HG02852 (cell line): Measurements from ENCODE around the gene HNF1B.

Experiments used
- ATAC-seq: cut with Tn5 transposase; IDR thresholded peaks from one replicate; pipeline ENCODE4 v1.9.1; 2021; ENCODE audit warnings: mild to moderate bottlenecking, moderate library complexity; ENCODE audit not compliant: unreplicated experiment

The HNF1B gene

DNA sequence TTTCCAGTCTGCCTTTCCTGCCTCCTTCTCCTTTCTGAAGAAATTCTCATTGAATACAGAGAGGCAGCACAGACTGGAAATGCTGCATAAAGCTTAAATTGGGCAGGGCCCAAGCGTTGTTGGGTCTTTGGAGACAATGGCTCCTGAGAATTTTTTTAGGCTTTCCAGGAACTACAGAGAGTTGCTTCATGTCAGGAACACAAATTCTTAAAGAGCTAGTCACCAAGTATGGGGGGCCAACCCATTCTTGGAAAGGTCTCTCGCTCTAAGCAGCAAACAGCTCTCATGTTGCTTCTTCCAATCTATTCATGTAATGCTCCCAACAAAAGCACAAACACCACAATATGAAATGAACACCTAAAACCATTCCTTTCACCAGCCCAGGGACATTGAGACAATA is 6.9 kb downstream of the HNF1B start:
- ATAC-seq = no peak

DNA sequence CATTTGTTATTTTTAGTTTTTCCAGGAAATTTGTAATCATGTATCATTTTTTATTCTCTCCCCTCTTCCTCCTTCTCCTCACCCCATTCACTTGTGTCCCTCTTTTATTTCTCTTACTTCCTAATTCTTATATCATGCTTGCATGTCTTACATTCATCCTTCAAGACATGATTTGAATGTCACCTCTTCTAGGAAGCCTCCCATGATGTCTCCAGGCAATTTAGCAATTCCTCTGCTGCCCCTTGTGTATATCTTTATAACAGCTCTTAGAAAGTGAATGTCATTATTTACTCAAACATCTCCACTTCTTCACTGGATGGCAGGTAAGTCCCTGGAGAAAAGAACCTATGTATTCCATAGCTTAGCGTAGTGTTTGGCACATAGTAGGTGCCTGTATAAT is 7.8 kb downstream of the HNF1B start:
- ATAC-seq = no peak

DNA sequence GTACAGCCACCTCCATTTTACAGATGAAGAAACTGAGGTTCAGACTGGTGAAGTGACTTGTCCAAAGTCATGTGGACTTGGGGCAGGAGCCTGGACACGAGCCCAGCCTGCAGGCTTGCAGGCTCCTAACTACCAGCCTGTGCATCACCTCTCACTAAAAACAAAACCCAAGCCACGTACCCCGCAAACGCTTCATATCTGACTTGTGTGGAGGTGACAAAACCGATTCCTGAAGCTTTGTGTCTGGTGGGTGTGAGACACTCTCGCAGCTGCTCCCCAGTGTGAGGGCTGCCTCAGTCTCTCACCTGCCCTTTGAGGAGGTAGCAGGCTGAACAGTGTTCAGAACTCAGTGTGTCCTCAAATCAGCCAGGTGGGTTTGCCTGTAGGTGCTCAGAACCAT is 8.4 kb downstream of the HNF1B start:
- ATAC-seq = no peak

DNA sequence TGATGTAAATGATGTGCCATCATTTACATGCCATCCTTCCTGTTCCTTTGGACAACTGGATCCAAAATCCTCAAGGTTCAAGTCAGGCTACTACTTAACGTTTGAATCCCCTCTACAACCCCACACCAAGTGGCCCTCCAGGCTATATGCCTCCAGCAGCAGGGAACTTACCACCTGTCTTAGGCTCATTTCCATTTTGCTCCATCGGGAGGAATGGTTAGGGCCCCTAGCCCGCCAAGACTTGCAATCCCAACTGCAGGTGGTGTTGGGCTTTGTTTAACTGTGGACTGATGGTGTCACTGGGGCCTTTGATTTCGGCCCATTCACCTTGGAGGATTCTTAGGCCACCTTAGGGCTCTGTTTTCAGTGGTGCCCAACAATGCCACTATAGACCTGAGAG is 9.7 kb downstream of the HNF1B start:
- no peak for ATAC-seq

DNA sequence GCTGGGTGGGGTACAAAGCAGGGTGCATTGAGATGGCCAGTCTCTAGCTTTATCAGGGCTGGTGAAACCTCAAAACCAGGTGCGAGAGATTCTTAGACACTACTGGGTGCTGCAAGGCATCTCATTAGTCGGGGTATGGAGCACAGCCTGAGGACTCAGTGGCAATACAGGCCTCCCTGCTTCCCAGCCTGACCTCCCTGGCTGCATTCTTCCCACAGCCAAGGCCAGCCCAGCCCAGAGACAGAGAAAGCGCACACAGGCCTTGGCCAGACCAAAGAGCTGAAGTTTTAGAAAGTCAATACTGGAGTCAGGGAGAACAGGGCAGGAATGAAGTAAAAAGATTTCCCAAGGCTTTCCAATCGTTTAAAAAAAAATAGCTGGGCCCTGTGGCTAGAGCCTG is 12.5 kb downstream of the HNF1B start:
- no peak for ATAC-seq

DNA sequence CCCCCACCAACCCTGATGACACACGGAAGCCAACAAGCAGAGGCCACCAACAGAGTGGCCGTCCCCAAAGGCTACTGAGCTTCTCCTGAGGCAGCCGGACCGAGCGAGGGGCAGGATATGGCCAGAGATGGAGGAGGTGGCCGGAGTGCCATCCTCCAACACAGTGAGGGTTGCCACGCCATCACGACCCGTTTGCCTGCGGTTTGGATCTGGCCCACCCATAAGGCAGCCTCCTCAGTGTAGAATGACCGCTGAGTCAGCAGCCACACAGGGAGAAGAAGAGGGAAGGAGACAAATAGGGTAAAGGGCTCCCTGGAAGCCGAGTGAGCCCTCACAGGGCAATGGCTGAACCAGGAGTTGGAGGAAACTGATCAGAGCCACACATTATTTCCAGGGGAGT is 13.8 kb downstream of the HNF1B start:
- ATAC-seq = no peak

DNA sequence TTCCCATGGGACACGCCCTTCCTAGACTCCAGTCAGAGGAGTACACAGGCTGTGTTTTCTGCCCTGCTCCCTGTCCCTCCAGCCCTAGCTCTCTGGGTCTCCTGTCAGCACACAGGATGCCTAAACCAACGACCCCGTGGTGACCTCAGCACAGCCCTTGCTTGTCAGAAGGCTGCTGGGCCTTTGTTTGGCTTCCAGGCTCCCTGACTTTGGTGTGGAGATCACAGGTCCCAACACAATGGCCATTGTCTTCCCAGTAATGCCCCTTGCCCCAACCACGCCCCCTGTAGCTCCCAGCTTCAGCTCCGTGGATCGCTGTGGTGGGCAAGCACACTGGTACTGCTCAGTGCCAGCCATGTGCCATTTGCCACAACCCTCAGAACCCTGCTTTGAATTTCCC is 15.0 kb downstream of the HNF1B start:
- ATAC-seq = no peak

DNA sequence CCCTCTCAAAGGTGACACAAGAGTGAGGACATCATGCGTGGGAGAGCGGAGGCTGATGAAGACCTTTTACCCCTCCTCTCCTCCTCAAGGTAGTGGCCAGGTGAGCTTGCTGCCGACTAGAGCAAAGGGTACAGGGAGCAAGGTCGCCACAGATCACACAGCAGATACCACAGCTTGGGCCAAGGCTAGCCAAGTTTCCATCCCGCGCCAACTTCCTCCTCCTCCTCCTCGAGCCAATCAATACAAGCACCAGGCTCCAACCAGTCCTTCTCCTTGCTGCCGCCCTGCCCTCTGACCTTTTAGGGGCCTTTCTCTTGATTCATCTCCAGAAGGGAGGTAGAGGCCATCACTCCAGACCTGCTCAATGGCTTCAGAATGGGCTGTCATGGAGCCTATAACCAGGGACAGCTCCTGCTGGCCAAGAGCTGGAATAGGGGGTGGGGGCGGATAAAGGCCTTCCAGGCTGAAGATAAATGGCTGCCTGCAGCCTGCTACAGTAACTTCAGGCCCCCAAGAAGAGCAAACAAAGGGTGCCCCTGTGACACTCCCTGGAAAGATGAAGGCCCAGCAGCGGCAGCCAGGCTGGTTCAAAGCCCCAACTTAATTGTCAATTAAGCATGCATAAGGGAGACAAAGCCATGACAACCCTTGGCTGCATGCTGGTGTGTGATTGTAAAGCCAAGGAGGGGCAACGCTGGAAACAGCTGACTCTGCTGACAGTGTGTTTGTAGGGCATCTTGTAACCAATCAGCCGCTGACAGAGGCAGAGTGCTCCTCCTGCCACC is 17.8 kb downstream of the HNF1B start:
- no peak for ATAC-seq

DNA sequence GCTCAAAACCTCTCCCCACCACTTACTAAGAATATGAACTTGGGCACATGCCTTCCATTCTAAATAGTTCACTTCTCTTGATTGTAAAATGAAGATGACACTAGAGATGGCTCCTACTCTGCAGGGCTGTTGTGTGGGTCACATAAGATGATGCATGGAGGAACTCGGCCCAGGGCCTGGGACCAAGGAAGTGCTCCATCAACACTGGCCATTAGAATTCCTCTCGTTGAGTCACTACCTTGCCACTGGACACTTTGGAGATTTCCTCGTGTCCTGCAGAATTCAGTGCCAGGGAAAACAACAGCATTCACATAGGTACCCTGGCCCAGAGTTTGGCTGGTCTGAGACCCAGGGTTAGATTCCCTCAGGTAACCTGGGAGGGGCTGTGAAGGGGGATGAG is 18.6 kb downstream of the HNF1B start:
- ATAC-seq = no peak

DNA sequence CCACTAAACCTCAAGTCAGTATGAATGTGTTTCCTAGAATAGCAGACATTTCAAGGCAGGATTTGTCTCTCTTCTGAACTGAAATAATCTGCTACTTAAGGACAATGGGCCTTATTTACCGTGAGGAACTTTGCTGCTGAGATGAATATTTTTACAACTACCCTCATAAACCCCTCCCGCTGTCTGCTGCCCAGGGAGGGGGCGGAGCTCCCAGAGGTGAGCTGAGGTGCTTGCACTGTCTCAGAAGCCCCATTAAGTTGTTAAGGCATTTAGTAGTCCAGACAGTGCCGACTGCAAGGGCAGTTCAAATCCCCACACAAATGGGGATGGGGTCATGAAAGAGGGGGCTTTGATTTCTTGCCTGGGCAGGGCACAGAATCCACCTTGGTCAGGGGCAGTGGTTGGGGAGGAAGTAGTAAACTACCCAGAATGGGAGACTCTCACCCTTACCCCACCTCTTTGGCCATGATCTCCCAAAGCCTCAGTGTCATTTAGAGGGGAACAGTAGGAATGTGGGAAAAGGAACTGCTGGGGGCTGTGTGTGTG is 19.2 kb downstream of the HNF1B start:
- no peak for ATAC-seq

DNA sequence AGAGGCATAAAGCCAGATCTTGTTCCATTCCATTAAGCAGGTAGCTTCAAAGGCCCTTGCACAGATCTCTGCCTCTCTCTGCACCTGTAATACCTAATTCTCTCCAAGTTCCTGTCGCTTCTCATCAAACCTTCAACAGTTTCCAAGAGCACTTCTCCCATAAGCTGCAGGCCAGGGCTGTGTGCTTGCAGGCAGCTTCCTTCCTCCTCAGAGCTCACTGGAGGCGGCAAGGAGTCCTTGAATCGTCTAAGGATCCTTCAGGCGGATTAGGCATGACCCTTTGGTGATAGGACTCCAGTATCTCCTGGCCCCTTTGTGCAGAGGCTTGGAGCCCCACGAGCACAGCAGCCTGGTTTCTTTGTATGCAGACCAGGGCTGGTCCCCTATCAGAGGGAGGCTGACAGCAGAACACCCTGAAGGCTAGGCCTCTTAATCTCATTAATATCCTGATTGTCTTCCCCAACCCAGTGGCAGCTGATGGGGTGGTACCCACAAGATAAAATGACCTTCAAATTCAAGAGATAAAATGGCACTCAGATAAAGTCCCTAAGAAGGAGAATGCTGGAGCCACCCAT is 19.8 kb downstream of the HNF1B start:
- no peak for ATAC-seq

DNA sequence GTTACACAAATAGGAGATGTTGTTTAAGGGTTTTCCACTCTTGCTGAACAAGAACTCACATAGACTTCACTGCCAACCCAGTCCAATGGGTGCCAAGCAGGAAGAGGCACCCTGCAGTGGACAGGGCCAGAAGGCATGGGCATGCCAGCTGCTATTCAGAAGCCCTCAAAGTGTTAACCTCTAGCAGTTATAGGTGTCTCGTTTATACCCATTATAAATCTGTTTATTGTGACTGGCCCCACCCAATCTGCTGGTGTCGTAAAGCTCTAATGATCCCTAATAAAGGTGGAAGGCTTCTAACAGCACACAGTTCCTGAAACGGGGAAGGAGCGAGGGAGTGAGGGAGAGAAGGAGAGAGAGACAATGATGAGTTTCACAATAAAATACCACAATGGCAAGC is 23.9 kb downstream of the HNF1B start:
- ATAC-seq = no peak

DNA sequence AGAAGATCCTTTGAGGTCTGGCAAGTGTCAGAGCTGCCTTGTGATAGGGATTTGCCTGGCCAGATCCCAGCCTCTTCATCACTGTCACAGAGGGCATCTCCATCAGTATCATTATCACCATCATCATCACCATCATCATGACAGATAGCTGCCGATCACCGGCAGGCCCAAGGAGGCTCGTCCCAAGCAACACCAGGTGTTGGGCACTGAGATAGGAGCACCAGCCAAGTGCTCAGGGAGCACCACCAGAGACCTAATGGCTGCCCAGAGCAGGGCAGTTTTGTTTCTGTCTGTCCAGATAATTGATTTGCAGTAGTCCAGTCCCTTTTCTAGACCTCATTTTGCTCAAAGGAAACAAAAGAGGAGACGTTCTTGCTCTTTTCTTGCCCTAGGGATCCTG is 25.0 kb downstream of the HNF1B start:
- ATAC-seq = no peak

DNA sequence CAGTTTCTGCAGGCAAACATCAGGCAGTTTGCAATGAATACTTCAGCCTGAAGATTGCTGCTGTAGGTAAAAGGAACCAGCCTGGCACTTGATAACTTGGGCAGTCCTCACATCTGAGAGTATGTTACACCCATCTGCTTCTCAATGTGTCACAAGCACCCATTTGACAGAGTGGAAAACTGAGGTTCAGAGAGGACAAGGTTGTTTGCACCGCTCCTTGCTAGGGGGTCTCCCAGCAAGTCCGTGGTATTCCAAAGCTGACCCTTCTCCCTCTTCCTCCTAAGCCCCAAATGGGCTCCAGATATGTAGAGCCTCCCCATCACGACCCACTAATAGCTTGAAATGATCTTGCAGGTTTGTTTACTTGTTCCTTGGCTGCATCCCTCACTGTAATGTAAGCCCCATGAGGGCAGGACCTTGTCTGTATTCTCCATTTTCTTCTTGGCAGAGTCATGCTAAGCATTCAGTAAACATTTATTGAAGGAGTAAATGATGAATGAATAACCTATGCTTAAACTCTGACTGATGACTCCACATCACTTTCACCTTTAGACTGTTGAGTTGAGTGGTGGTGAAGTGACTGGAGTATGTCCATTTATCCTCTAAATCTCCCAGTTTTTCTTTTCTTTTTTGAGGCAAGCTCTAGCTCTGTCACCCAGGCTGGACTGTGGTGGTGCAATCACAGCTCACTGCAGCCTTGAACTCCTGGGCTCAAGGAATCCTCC is 26.4 kb downstream of the HNF1B start:
- ATAC-seq = no peak

DNA sequence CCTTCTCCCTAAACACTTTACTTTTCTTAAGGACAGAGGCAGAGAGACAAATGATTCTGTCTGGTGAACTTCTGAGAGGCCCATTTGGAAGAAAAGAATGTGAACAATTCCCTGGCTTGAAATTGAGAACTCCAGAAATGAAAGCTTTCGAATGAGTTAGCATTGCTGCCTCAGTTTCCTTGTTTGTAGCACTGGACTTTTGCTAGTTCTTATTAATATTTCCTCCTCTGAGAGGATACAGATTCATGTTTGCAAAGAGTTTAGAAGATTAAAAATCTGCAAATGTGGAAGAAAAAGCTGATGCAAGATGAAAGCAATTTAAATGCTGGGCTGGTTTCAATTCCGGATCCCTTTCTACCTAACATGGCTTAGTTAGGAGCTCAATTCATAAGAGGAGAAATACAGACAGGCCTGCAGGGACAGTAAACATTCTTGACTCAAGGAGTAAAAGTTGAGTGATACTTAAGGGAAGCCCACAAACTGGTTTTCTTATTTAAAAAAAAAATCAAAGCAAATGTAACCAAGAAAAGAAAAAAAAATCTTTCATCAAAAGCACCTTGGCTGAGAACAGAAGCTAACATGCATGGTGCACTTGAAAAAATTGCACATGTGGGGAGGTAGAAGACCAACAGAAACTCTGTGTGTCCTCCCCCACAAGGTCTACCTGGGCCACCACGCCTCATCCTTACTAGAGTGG is 27.1 kb downstream of the HNF1B start:
- ATAC-seq = no peak

DNA sequence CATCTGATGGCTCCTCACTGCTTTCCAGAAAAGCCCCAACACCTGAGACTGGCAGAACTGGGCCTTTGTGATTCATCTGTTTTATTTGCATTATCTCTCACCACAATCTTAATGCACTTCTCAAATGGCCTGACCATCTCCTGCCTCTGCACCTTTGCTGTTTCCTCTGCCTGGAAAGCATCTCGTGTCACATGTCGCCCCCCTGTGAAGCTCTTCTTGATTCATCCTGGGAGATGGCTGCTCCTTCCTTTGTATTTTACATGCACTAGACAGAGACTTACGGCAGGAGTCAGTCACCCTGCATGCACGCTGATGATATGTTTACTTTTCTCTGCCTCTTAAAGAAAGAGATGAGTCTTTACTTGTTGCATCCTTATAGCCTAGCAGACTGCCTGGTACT is 30.0 kb downstream of the HNF1B start:
- ATAC-seq = no peak

DNA sequence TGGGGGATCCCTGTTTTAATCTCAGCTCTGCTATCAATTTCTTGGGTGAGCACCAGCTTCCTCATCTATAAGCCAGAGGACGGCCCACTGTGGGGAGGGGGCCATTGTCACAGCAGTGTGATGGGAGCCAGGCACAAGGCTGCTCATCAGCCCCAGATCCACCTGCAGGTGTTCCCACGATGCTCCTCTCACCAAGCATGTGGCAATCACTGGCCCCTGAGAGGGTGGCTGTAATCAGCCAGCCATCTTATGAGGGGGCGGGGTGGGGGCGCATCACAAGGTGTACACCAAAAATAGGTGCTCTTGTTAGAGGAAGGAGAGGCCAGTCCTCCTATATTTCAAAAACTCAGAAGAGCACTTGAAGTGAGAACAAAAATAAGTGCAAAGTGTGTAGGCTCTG is 31.2 kb downstream of the HNF1B start:
- no peak for ATAC-seq

DNA sequence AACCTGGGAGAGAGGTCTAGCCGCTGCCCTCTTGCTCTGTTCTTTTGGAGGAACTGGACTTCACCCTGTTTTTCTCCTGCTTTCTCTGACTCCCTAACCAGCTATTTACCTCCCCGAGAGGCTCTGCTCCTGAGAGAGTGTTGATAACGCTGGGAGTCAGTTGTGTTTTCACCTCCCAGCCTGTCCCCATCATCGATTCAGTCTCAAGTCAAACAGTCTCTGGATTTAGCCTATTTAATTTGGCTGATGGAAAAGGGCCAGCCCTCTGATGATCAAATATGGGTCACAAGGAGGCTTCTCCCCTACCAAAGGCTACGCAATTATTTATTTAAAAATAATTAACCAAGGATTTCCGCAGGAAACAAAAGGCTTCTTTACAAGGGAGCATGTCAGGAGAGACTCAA is 31.8 kb downstream of the HNF1B start:
- ATAC-seq = no peak

DNA sequence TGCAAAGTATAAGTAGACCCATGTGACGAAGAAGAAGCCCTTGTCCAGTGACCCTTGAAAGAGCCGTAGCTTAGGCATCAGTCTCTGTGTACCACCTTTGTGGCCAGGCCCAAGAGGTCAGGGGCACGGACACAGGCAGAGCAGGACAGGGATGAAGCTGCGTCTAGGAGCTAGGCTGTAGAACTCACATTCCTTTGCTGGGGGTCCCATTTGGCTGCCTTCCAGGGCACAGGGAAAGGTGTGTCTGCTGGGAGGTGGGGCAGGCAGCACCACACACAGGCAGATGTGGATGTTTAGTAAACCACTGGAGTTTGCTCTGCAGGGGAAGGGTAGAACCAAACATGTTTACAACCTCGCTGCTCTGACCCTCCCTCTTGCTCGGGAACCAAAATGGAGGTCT is 33.7 kb downstream of the HNF1B start:
- no peak for ATAC-seq

DNA sequence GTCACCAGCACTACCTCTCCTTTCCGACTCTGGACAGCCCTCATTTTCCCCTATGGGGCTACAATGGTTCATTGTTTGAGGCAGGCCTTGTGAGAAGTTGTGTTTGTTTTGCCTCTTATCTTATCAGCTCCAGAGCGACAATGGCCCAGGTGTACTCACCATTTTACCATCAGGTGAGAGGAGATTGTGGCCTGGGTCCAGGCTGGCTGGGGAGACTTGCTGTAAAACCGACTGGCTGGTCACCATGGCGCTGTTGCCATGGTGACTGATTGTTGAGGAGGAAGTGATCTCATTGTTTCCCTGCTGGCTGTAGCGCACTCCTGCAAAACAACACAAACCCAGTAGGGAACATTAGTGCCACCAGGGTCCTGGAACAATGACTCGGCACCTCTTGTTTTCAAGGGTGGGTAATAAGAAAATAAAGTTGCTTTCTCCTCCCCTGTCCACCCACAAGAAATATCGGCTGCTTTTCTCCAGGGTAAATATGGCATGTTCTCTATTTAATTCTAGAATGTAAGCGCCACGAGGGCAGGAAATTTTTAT is 34.4 kb downstream of the HNF1B start:
- no peak for ATAC-seq

DNA sequence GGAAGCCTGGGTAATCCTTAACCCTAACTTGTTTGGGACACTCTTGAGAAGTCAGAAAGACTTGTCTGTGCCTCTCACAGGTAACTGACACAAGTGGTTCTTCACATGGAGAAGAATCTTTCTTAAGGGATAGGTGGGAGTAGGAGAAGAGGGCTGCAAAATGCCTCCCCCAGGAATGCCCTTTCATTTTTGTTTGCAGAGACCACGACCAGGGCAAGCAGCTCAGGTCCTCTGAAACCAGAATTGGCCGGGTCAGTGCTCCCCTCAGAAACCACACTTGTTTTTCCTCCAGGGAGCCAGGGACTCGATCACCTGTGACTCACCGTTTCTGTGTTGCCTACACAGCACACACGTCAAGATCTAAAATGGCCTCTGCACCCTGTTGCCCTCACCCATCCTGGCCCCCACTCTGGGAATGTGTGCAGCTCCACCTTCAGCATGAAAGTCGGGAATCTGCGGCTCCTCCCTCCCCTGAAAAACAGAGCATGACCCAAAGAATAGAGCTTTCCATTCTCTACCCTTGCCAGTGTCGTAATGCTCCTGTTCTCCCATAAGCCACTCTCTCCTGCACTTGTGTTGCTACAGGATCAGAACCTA is 36.1 kb downstream of the HNF1B start:
- no peak for ATAC-seq
